Panc1 (cell line): ENCODE measurements around the gene PPP1R9A.

Experiments used
- CTCF ChIP-seq: fragments of 450-650 bp; IDR thresholded peaks from 2 replicates; pipeline ENCODE4 v1.5.1; 2017; ENCODE audit warnings: mild to moderate bottlenecking
- SIN3A ChIP-seq: IDR thresholded peaks from 2 replicates; pipeline ENCODE4 v1.6.1; 2012; ENCODE audit warnings: low read depth, mild to moderate bottlenecking, low read length, moderate library complexity, borderline replicate concordance; ENCODE audit not compliant: insufficient read depth

- TF ChIP-seq CTCF (no peak), SIN3A (no peak)
Measured at GRCh38 chr7:95200741-95201140, 293.3 kb downstream of the PPP1R9A start.
